HG02798 (cell line): ENCODE measurements around the gene ENPP4.
"Not testable (repeated sequence)": the region's sequence is repeated elsewhere in the genome, so short reads cannot be mapped to it uniquely, and the experiment has no call there.

Experiments
- ATAC-seq: cut with Tn5 transposase; IDR thresholded peaks from one replicate; pipeline ENCODE4 v1.9.1; 2021; ENCODE audit warnings: mild to moderate bottlenecking; ENCODE audit not compliant: unreplicated experiment, poor library complexity

The ENPP4 gene

DNA sequence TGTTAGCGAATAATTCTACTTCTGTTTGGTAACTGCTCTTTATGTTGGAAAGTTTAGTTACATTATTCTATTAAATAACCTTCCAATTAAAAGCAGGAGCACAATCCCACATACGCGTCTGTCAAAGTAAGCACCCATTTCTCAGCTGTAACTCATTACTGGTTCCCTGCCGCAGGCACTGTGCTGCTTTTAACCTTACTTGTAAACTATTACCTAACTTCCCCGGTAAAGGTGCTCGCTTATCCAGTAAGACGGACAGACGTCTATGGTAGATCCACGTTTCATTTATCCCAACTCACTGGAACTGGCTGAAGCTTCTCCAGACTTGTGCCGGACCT is 529 bp upstream of the ENPP4 start:
- ATAC-seq, result peak; percentile 11

- no peak for ATAC-seq
Measured at GRCh38 chr6:46130666-46131065, 877 bp downstream of the ENPP4 start.

- not testable (repeated sequence) for ATAC-seq
Measured at GRCh38 chr6:46131291-46131690, 1.5 kb downstream of the ENPP4 start.

DNA sequence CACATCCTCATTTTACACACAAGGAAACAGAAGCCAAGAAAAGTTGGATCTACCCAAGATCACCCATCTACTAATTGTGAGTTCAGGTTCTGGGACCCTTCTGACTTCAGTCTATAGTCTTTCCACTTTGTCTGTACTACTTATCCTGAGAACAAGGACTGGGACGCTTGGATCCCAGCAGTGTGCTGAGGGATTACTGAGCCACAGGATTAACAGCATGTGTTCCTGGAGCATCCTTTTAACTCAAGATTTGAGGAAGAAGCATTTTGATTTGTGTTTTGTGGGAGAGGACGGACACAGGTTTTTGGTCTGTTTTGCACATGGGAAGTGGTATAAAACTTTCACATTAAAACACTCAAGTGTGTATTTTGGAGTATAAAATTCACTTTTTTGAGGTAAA is 4.4 kb downstream of the ENPP4 start:
- ATAC-seq, result no peak

GRCh38 chr6:46135176-46135575 is 5.4 kb downstream of the ENPP4 start:
- ATAC-seq, result no peak

- no peak for ATAC-seq
Measured at GRCh38 chr6:46136831-46137230, 7.0 kb downstream of the ENPP4 start.

- peak; percentile 44 for ATAC-seq
Measured at GRCh38 chr6:46137387-46137786, 7.6 kb downstream of the ENPP4 start.

- peak; percentile 78 for ATAC-seq
Measured at GRCh38 chr6:46138281-46138680, 8.5 kb downstream of the ENPP4 start.

- no peak for ATAC-seq
Measured at GRCh38 chr6:46144270-46144669, 14.5 kb downstream of the ENPP4 start.

- not testable (repeated sequence) for ATAC-seq
Measured at GRCh38 chr6:46149066-46149465, 19.3 kb downstream of the ENPP4 start.

GRCh38 chr6:46156701-46157100 is 26.9 kb downstream of the ENPP4 start:
- ATAC-seq, result no peak

DNA sequence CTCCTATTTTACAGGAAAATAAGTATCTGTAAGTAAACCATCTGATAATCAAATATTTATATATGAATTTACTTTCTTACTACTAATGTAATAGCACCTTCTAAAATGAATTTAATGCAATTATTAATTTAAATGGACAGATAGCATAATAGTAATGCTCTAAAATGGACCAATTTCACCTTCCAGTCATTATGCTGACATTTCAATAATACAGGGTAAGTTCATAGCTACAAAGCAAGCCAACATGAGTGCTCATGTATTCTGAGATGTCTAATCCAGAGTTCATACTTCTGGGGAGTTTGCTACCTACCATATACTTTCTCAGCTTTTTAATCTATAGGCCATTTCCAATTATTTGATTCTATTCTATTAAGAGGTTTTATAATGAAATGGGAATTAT is 29.4 kb downstream of the ENPP4 start:
- no peak for ATAC-seq

- ATAC-seq, result no peak
Measured at GRCh38 chr6:46160102-46160501, 30.3 kb downstream of the ENPP4 start.

DNA sequence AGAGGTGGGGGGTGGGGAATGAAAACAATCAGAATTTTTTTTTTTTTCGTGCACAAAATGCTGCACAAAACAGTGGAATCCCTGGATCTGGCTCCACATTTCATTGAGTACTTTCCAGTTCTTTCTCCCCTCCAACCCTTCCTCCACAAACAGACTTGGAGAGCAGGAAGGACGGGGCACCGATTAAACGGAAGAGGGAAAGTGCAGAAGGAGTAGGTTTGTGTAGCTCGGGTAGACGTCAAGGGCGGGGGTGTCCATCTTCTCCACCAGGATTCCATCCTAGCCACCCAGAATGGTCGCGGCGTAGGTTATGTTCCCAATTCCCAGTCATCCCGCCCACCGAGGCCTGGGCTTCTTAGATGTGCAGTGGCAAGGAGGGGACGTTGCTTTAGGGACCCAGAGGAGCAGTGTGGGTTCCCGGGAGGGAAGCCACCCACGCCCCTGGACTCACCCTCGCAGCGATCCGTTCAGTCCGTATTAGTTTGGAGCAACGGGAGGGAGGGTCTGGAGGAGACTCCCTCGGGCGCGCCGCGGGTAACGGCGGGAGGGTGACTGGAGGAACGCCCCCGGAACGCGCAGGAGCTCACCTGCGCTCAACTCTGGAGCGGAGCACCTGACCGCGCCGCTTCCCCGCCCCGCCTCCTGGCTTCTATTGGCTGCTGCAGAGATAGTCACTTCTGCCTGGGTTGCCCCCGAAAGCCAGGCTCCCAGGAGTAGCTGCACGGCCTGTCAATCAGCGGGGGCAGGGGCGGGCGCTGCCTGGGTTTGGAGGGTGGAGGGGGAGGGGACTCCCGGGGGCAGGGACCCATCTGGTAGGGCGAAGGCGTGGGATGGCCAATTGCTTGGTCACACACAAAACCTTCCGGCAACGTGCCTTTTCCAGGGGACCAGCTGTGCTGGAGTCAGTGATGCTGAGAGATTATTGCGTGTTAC is 40.8 kb downstream of the ENPP4 start, which contains the start of gene ENPP5:
ENPP5 (minus strand) TSS at position 624 of the 933 bp plus-strand sequence. CDS start 2,718 bp downstream, outside the sequence.
- peak; percentile 84 for ATAC-seq

GRCh38 chr6:46172176-46172575 is 42.4 kb downstream of the ENPP4 start:
- ATAC-seq, result no peak

GRCh38 chr6:46174904-46175303 is 45.1 kb downstream of the ENPP4 start:
- ATAC-seq, result no peak

- peak; percentile 86 for ATAC-seq
Measured at GRCh38 chr6:46175446-46175845, 45.7 kb downstream of the ENPP4 start.

GRCh38 chr6:46175976-46176375 is 46.2 kb downstream of the ENPP4 start:
- peak; percentile 57 for ATAC-seq

- ATAC-seq, result no peak
Measured at GRCh38 chr6:46184114-46184513, 54.3 kb downstream of the ENPP4 start.

GRCh38 chr6:46186583-46186982 is 56.8 kb downstream of the ENPP4 start:
- ATAC-seq, result no peak

DNA sequence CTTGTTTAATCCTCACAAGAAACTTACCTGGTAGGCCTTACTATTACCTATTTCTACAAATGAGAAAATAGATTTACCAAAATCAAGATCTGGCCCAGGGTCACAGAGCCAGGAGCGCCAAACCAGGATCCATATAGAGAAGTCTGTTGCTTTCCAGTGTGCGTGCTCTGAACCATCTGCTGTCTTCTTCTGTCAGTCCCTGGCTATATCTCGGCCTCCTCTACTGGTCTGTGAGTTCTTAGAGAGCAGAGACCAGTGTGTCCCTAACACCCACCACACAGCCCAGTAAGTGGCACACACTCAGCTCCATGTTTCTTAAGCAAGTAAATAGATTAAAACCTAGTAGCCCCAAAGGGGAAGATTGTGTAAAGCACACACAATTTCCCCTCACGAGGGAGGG is 59.9 kb downstream of the ENPP4 start:
- ATAC-seq, result no peak

- ATAC-seq, result no peak
Measured at GRCh38 chr6:46190889-46191288, 61.1 kb downstream of the ENPP4 start.
